NCI-H1105 (cell line): ENCODE results near the gene NPC1L1.

Source experiments
- DNase-seq: peaks from one replicate; lab custom pipeline; 2025; lab: John Stamatoyannopoulos, UW

NPC1L1 gene

DNA sequence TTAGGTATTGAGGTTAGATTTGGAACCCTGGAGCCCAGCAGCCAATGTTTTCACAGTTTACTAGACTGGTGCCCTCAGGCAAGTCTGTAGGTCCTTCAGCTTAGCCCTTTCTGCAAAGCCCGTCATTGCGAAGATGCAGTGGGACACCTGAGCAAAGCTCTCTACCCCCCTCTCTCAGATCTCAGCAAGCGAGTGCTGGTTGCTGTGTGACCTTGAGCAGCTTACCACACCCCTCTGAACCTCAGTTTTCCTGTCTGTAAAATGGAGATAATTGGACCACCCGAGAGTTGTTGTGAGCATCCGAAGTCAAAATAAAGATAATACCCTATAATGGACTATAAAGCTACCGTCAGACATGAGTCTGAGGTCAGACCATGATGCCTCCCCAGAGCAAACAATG lies 3.7 kb downstream of the NPC1L1 start:
- DNase-seq: no peak

DNA sequence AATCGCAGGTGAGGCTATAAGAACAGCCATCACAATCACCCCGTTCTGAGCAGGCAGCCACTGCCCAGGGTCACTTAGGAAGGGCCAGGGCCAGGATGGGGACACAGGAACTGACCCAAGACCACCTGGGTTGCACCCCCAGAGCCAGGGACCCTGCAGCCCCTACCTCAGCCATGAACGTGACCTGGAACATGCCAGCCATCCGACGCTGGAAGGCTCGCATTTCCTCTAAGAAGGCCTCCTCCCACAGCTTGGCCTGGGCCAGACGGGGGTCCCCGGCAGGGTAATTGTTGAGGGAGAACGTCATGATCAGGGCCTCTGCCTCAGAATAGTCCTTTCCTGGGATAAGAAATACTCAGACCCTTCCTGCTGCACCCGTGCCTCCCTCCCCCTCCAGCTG lies 5.0 kb downstream of the NPC1L1 start:
- DNase-seq: no peak

DNA sequence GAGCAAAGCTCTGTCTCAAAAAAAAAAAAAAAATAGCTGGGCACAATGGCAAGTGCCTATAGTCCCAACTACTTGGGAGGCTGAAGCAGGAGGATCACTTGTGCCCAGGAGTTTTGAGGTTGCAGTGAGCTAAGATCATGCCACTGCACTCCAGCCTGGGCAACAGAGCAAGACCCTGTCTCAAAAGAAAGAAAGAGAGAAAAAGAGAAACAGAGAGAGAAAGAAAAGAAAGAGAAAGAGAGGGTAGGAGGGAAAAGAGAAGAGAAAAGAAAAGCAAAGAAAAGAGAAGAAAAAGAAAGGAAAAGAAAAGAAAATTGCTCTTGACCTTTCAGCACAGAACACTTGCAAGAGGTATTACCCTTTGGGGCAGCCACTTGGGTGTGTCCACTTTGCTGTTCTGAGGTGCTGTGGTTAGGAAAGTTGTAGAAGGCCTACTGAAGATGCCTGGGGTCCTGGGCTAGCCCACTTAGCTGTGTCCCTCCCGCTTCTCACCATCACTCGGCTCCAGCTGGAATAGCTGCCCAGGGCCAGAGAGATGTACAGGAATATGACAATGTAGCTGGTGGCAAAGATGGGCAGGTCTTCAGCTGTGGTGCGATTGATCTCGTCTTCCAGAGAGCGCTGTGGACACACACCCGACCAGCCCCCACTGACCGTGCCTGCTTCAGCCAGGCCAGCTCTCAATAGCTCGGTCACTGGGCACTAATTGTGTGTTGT lies 5.6 kb downstream of the NPC1L1 start:
- no peak for DNase-seq

DNA sequence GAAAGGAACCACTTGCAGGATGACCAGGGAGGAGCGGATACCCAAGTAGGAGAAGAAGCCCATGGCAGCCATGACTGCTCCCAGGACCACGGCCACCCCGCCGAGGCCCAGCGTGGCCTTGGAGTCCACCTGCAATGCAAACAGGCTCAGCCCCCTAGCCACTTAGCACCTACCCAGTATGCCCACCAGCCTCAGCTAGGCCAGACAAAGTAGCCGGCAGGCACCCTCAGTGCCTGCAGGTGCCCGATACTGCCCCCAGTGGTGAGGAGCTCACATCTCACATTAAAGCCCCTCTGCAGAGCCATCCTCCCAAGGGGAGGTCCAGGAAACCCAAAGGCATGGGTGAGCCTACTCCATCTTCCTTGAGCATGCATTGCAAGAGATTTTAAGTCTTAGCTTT lies 6.6 kb downstream of the NPC1L1 start:
- peak; percentile 6 for DNase-seq

DNA sequence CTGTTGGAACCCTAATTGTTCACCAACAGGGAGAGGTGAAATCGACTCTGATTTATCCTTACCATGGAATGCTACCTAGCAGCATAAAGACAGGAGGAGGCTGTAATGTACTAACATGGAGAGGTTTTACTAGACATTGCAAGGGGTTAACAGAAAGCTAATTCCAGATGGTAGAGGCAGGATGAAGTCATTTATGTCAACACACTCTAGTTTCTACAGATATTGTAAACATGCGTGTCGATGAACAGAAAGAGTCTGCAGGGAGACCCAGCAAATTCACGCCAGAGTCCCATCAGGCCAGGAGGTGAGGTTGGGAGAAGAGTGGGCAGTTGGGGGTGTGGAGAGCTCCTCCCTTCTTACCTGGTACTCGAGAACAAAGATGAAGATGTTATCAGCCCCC lies 7.0 kb downstream of the NPC1L1 start:
- no peak for DNase-seq

DNA sequence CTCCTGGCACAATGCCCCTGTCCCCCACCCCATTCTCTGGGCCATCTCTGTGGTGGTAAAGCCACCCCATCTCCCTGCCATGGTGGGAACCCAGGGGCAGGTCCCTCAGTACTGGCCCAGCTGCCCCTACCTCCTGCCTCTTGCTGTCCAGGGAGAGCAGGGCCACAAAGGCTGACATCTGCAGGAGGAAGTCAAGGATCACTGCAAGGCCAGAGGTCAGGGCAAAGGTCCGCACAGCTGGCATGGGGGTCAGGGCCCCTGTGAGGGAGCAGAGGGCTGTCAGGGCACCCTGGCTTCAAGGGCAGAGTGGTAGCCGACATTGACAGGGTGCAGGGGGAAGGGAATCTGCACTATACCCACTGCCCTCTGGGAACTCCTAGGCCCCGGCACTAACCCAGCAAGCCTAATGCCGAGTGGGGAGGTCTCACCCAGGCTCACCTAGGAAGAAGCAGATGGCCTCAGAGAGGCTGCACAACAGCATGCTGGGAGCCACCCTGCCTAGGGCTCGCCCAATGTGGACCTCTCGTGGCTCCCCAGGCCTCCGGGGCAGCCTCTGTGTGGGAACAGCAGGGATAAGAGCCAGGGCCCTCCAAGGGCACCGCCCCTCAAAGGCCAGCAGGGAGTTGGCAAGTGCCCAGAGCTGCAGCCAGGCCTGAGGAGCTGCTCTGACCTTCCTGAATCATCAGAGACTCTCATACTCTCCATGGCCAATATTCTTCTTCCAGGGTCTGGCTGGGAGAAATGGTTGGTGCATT lies 7.7 kb downstream of the NPC1L1 start:
- no peak for DNase-seq

DNA sequence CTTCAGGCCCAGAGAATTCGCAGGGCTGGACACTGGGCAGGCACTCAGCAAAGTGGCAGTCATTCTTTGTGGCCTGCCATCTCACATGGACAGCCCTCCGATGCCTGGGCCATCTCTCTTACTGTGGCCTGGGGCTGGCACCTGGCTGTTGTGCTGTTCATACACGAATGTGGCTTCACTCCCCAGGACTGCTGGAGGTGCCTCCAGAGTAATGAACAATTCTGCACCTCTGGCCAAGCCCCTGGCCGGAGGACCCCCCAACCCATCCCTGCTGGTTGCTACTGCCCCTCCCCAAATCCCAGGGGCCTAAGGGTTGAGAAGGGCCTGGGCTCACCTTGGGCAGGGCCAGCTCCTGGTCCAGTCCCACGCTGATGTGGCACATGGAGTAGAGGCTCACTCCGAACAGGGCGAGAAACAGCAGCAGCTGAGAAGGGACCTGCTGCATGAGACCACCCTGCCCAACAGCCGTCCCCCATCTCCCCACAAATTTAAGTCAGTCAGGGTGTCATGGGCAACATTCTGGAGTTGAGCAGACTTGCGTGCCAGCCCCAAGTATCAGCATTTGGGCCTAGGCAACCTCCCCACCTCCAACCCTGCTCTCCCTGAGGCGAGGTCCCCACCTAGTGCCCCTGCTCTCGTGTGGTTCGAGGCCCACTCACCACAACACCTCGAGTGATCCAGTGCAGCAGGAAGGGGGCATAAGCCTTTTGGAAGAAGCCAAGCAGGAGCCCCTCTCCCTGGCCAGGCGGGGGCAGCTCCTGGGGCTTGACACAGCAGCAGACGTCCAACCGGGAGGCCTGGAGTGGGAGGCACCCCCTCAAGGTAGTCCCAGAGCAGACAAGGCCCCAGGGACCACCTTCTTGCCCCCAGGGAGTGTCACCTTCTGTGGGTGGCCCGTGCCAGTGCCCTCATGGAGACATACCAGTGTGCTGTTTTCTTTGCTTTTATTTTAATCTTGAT lies 9.4 kb downstream of the NPC1L1 start:
- no peak for DNase-seq

DNA sequence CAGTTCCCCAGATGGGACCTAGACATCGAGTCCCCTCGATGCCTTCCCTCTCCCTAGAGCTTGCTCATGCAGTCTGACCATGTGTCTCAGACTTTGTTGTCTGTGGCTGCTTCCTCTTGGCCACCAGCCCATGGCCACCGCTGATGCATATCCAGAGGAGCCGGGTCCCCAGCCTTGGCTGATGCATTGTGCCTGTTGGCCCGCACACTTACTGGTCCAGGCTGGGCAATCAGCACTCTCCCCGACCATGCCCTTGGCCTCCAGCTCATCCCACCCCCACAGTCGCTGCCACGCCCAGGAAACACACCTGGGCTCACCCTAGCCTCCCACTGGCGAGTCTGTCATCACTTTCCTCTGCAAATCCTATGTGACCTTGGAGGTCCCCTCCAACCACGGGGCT lies 10.1 kb downstream of the NPC1L1 start:
- no peak for DNase-seq

DNA sequence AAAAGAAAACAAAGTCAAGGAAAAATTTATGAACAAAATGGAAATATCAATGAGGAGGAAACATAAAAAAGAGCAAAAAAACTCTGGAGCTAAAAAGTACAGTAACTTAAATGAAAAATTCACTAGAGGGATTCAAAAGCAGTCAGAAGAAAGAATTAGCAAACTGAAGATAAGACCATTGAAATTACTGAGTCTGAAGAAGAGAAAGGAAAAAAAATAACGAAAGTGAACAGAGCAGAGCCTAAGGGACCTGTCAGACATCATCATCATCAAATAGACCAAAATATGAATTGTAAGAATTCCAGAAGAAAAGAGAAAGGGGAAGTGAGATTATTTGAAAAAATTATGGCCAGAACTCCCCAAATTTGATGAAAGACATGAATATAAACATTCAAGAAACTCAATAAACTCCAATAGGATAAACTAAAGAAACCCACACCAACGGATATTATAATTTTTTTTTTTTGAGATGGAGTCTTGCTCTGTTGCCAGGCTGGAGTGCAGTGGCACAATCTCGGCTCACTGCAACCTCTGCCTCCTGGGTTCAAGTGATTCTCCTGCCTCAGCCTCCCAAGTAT lies 16.2 kb downstream of the NPC1L1 start:
- DNase-seq: no peak

DNA sequence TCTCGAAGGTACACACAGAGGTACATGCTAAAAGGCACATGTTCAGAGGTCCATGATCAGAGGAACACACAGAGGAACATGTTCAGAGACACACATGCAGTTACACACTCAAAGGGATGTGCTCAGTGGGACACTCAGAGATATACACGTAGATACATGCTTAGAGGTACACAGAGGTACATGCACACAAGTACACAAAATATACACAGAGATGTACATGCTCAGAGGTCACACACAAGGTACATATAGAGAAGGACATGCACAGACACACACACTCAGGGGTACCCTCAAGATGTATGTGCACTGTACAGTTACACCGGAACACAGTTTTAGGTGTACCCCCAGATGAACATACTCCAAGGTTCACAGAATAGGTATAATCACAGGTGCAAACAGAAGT lies 18.8 kb downstream of the NPC1L1 start:
- no peak for DNase-seq

DNA sequence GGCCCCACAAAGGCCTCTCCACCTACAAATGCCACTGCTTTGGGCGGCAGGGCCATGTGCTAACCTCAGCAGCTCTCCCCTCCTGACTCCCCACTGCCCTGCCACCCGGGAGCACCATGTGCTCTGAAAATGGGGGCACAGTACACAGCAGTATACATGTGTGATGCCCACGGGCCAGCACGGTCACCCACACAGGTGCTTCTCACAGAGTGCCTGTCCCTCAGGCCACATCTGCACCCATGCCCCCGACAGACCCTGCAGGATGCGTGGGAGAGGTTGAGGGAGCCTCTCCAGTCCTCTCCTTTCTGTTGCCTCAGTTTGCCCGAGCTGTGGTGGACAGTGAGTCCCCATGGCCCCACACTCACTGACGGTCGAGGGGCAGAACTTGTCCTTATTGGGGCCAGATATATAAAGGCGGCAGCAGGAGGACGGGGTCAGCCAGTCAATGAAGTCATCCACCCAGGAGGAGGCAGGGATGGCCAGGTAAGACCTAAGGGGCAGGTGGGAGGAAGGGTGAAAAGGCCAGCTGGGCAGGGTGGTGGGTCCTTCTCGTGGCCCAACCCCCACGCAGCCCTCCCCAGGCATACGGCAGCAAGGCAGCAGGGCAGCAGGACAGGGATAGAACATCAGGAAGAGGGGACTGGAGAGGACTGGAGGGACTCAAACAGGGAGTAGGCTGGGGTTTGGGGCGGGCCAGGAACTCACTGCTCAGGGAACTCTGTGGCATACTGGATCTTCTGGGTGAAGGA lies 19.6 kb downstream of the NPC1L1 start:
- no peak for DNase-seq

DNA sequence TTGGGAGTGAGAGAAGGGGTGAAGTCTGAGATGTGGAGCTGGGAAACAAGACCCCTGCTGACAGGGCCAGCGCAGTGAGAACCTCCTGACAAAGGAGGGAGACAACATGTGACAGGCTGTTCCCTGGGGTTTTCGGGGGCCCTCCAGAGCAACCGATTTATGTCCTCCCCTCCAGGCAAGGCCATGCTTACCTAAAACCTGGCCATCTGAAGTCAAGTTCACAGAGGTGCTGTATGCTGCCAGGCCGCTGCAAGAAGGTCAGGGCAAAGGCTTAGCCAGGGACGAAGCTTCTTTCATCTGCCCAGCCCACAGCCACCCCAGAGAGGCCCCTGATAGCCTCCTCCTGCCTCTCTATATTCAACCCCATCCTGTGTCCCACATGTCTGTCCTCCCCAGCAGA lies 20.6 kb downstream of the NPC1L1 start:
- DNase-seq: no peak

DNA sequence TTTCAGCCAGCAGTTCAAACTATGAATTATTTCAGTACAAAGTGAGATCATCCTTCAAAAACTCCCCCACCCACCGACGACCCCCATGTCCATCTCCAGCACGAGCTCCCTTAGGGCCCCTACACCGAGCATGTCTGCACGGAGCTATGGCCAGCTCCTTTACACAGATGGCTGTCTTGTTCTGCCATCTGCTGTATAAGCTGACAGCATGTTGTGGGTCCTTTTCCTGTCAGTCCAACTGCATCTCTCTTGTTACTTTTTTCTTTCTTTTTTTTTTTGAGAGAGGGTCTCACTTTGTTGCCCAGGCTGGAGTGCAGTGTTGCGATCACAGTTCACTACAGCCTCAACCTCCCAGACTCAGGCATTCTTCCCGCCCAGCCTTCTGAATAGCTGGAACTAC lies 21.6 kb downstream of the NPC1L1 start:
- DNase-seq: no peak

DNA sequence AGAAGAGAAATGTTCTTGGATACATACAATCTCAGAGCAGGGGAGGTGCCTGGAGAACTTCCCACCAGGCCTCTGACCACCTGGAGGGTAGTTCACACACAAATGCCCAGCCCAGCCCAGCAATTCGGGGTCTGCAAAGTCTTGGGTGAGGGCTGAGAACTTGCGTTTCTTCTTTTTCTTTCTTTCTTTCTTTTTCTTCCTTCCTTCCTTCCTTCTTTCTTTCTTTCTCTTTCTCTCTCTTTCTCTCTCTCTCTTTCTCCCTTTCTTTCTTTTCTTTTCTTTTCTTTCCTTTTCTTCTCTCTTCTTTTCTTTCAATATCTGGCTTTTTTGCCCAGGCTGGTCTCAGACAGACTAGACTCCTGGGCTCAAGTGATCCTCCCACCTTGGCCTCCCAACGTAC lies 22.4 kb downstream of the NPC1L1 start:
- no peak for DNase-seq

DNA sequence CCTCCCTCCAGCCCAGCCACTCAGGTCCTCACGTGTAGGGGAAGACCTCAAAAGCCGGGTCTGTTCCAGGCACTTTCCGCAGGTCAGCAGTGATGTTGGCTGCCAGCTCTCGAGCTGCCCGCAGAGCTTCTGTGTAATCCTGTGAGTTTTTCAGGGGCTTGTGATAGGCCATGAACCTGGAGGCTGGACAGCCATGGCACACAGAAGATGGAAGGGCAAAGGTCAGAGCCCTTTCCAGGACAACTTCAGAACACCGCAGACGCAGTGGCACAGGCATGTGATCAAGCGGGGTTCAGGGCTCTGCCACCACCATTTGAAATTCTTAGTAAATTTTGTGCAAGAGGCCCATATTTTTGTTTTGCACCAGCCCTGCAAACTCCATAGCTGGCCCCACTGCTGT lies 24.0 kb downstream of the NPC1L1 start:
- no peak for DNase-seq

DNA sequence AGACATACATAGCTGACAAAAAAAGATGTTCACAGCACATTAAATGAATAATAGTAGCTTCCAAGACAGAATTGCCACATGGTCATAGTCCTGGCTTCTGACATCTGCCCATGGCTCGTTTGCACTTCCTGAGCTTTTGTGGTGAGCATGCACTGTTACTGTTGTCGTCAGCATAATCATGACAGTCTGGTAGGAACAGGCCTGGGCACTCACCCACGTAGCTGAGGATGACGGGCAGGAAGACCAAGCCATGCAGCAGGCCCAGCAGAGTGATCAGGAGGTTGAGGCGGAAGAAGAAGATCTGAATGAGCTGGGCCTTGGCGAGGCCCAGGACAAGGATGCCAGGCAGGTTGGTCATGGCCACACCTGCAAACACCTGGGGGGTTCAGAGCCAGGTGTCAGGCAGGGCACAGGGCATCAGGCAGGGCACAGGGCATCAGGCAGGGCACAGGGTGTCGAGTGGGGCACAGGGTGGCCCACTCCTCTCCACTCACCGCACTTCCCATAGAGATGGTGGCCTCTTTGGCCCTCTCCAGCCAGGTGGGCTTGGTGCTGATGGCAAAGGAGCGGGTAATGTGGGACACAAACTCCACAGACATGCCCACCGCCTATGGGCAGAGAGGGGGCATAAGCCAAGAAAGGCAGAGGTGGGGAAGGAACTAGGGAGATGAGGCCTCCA lies 25.4 kb downstream of the NPC1L1 start:
- no peak for DNase-seq

DNA sequence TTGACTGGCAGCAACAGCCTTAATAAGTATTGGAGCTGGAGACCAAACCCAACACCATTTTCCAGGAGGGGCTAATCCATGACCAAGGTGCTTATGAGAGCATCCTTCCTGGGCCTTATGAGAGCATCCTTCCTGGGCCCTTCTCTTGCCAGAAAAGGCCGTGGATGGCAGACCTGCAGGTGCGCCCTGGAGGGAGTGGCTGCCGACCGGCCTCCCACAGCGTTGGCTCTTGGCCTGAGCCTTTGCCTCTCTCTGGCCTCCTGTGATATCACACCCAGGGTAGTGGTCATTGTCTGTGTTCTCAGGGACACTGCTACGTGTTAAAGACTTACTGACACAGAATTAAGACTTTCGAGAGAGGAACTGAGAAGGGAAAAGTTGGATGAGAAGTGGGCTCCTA lies 28.4 kb downstream of the NPC1L1 start:
- DNase-seq: no peak

DNA sequence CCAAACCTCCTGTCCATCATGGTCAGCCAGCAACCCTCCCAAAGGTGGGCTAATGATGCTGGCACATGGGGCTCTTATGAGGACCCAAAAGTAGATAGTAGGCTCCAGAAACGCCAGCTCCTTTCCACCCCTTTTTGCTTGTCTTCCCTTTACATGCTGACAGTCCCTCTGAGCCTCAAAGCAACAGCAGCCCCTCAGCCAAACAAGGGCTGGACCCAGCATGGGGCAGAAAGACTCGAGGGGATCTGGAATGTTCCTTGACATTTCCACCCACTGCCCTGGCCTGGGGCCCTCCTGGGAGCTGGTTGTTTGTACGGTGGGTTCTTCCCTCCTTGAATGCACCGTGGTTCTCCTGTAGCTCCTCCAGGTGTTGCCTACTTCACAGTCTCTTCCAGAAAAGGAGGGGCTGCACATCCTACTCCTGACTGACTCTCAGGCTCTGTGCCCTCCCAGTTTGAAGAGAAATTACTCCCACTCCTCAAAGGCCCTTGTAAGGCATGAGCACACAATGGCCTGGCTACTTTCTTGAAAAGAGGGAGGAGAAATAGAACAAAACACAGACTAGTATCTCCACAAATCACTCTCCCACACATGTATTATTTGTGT lies 29.2 kb downstream of the NPC1L1 start:
- no peak for DNase-seq

DNA sequence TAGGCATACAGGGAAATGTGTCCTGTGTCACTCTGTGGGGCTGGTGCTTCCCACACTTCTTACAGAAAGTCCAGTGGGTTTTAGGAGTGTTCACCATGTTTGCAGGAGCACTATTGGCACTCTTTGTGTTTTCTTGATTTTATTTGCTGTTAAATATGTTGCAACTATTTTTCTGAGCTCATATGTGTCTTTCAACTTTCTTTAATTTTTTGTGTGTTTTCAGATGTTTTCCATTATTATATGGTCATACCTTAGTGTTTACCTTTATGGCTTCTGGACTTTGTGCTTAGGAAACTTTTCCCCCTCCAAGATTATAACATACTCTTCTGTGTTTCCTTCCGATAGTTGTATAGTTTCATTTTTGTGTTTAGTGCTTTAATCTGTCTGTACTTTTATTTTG lies 29.9 kb downstream of the NPC1L1 start:
- DNase-seq: no peak

DNA sequence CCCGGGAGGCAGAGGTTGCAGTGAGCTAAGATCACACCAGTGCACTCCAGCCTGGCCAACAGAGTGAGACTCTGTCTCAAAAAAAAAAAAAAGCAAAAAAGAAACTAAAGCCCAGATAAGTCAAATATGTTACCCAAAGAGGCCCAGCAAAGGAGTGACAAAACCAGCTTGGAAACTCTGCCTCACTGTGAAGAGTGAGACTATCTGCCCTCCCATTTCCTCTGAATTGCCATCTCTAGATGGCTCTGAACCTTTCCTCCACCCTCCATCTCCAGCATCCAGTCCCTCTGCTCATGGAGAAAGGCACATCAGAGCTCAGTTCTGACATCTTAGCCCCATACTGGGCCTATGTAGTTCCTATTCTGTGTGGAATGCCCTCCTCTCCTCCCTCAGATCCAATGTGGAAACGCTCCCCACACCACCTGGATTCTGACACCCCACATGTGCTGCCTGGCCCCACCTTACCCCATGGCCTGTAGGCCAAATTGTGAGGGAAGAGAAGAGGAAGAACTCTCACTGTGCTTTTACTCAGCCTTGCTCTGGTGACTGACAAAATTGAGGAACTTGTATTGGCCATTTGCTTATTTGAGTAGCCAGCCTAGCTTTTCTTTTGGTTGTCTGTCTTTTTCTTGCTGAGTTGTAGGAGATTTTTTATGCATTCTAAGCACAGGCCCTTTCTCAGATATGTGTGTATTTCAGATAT lies 32.7 kb downstream of the NPC1L1 start:
- no peak for DNase-seq
